ENCODE data around the gene EPAS1. TPM values are rescaled to one million over a fixed set of nuclear protein-coding genes. Genes with fewer than 3 reads are reported as not detected.

EPAS1 gene
- 9.3 and 38.8 TPM in 2 replicates for total RNA-seq (ENCODE audit: low replicate concordance)

GRCh38 chr2:46296840-46297545 is at the start of gene EPAS1:
TSS of gene EPAS1 (plus strand) at chr2:46297407. CDS start at chr2:46297912, 505 bp downstream.

Other genes with a start within 250 kb of the EPAS1 start
- not detected in 2 replicates for gene TMEM247, start 182.2 kb downstream of the EPAS1 start, total RNA-seq (ENCODE audit: low replicate concordance)
- gene RHOQ, start 245.1 kb downstream of the EPAS1 start, total RNA-seq (ENCODE audit: low replicate concordance) = 55.6 and 75.2 TPM in 2 replicates
- 4.1 and 4.4 TPM in 2 replicates for gene ATP6V1E2, start 245.2 kb downstream of the EPAS1 start, total RNA-seq (ENCODE audit: low replicate concordance)

Data from smooth muscle cell of the coronary artery (primary cell).